Measurements from ENCODE around the gene DPP4.

The DPP4 gene

DNA sequence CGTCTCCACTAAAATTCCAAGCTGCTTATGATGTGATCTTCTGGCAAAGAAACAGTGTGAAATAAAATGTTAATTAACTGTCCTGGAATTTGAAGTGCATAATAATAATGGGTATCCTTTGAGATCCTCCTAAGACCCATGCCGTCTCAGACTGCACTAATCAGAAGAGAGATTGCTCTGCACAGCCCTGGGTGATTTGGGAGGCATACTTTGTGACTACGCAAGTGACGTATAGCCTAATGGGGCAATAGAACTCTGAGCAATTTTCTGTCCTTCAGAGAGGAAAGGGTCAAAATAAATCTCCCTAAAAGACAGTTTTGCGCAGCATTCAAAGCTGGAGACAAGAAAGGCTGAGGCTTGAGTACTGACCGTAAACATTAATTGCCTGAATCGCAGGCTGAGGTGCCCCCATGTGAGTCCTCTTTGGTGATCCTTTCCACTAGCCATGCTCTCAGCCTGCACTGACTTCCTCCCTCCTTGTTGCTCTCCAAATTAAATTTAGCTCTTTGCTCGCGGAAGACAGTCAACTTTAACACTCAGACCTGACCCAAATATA, 76.0 kb downstream of the DPP4 start:
- no peak for TF ChIP-seq EZH2phosphoT487 (IDR thresholded peaks at IDR 0.05; ENCODE audit: low read length)
- TF ChIP-seq, protein P1, sequence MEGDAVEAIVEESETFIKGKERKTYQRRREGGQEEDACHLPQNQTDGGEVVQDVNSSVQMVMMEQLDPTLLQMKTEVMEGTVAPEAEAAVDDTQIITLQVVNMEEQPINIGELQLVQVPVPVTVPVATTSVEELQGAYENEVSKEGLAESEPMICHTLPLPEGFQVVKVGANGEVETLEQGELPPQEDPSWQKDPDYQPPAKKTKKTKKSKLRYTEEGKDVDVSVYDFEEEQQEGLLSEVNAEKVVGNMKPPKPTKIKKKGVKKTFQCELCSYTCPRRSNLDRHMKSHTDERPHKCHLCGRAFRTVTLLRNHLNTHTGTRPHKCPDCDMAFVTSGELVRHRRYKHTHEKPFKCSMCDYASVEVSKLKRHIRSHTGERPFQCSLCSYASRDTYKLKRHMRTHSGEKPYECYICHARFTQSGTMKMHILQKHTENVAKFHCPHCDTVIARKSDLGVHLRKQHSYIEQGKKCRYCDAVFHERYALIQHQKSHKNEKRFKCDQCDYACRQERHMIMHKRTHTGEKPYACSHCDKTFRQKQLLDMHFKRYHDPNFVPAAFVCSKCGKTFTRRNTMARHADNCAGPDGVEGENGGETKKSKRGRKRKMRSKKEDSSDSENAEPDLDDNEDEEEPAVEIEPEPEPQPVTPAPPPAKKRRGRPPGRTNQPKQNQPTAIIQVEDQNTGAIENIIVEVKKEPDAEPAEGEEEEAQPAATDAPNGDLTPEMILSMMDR (IDR thresholded peaks at IDR 0.05; ENCODE audit: low read length), result no peak
- TF ChIP-seq EZH2 (optimal IDR thresholded peaks at IDR 0.05; ENCODE audit: low read depth, low read length), result no peak
- no peaks in the 10 kb centered on the region for H3K27me3 ChIP-seq (replicated peaks; ENCODE audit: insufficient read depth, low read length)
- DNase-seq, result no peak
- no peaks in the 10 kb centered on the region for H3K79me2 ChIP-seq (ENCODE audit: low read length)
- no peak overlapping the region for H2AFZ ChIP-seq (ENCODE audit: low read length)
- no peaks in the 10 kb centered on the region for H3K36me3 ChIP-seq (replicated peaks; ENCODE audit: insufficient read depth, low read length)
- no peaks in the 10 kb centered on the region for H3F3A ChIP-seq (ENCODE audit: insufficient read depth, low read length)
- no peak overlapping the region for H3K9ac ChIP-seq (ENCODE audit: low read length)
- H3K4me1 ChIP-seq (ENCODE audit: low read length), result peaks cover 15% of the 10 kb centered on the region
- no peaks in the 10 kb centered on the region for H4K20me1 ChIP-seq (ENCODE audit: insufficient read depth, low read length)
- no peaks in the 10 kb centered on the region for H3K9me3 ChIP-seq (replicated peaks; ENCODE audit: insufficient read depth, low read length)
- H3K27ac ChIP-seq (ENCODE audit: low read length), result no peak overlapping the region
- H3K9me2 ChIP-seq (replicated peaks; ENCODE audit: insufficient read depth, low read length), result no peaks in the 10 kb centered on the region
- no peak overlapping the region for H3K4me3 ChIP-seq (ENCODE audit: low read length)
- no peak overlapping the region for H3K4me2 ChIP-seq (ENCODE audit: low read depth, low read length)

DNA sequence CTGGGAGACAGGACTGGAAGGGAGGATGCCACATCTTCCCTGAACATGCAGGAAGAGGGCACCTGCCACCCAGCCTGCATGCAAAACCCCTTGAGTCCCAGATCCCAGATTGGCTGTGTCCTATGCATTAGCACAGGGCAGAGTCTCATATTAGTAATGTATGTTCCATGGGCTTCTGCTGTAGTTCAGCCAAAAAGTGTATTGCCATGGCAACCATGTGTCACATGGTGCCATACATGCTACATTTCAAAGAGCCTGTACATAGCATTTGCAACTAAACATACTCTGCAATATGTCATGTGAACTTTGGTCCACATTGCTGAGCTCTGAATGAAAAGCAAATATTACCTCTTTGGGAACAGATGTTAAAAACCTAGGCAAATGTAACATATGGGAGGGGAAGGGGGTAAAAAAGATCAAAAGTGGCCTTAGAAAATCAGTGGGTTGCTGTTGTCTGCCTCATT, 78.4 kb downstream of the DPP4 start:
- Histone ChIP-seq H3K79me2 (ENCODE audit: low read length) (no peaks in the 10 kb centered on the region), H3K9me2 (replicated peaks; ENCODE audit: insufficient read depth, low read length) (no peaks in the 10 kb centered on the region), H3K4me2 (ENCODE audit: low read depth, low read length) (no peak overlapping the region), H4K20me1 (ENCODE audit: insufficient read depth, low read length) (no peaks in the 10 kb centered on the region), H3F3A (ENCODE audit: insufficient read depth, low read length) (peaks cover 10% of the 10 kb centered on the region), H3K27me3 (replicated peaks; ENCODE audit: insufficient read depth, low read length) (no peaks in the 10 kb centered on the region), H3K4me1 (ENCODE audit: low read length) (peaks cover 22% of the 10 kb centered on the region), H3K4me3 (ENCODE audit: low read length) (no peak overlapping the region), H2AFZ (ENCODE audit: low read length) (no peak overlapping the region), H3K9ac (ENCODE audit: low read length) (no peak overlapping the region), H3K36me3 (replicated peaks; ENCODE audit: insufficient read depth, low read length) (no peaks in the 10 kb centered on the region), H3K27ac (ENCODE audit: low read length) (no peak overlapping the region), H3K9me3 (replicated peaks; ENCODE audit: insufficient read depth, low read length) (no peaks in the 10 kb centered on the region)
- TF ChIP-seq EZH2 (optimal IDR thresholded peaks at IDR 0.05; ENCODE audit: low read depth, low read length) (no peak), EZH2phosphoT487 (IDR thresholded peaks at IDR 0.05; ENCODE audit: low read length) (no peak)
- TF ChIP-seq, protein P1 (IDR thresholded peaks at IDR 0.05; ENCODE audit: low read length), result no peak
- DNase-seq, result no peak

DNA sequence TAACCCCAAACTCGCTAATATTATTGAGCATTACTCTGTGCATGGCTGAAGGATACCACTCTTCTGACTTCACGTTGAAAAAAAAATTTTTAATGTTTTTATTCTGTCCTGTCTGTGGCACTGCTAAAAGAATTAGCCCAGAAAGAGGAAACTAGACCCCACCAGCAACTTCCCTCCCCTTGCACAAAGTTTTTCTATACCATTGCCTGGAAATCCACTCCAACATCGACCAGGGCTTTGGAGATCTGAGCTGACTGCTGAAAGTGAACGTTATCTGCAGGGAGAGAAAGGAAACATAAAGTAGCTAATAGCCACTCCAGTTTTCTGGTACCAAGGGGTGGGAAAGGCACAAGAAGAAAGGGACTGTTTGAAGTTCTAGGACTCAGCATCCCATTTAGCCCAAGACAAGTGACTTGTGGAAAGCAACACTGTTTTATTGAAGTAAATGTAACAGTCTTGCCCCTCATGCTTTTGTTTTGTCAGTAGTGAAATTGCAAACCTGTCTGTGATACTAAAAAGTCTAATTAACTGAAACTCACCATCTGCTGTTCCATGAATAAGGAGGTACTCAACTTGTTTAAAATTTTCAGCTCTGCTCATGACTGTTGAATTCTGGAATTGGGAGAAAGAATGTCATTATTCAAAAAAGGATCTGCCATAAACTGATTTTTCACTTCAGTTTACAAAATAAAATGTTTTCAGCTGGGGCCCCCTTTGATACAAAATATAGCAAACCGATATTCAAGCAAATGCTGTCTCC, 79.1 kb downstream of the DPP4 start:
- no peak overlapping the region for H3K9ac ChIP-seq (ENCODE audit: low read length)
- no peaks in the 10 kb centered on the region for H3K27me3 ChIP-seq (replicated peaks; ENCODE audit: insufficient read depth, low read length)
- no peaks in the 10 kb centered on the region for H3K36me3 ChIP-seq (replicated peaks; ENCODE audit: insufficient read depth, low read length)
- H2AFZ ChIP-seq (ENCODE audit: low read length), result 0 out of 2 replicates have a peak overlapping the region, but pooled peaks have one; percentile 17
- H3K4me2 ChIP-seq (ENCODE audit: low read depth, low read length), result peak overlapping the region; percentile 19
- peak overlapping the region; percentile 19 for H3K4me3 ChIP-seq (ENCODE audit: low read length)
- peaks cover 10% of the 10 kb centered on the region for H3F3A ChIP-seq (ENCODE audit: insufficient read depth, low read length)
- H3K4me1 ChIP-seq (ENCODE audit: low read length), result peaks cover 22% of the 10 kb centered on the region
- no peaks in the 10 kb centered on the region for H3K9me2 ChIP-seq (replicated peaks; ENCODE audit: insufficient read depth, low read length)
- DNase-seq, result no peak
- H3K79me2 ChIP-seq (ENCODE audit: low read length), result no peaks in the 10 kb centered on the region
- H3K9me3 ChIP-seq (replicated peaks; ENCODE audit: insufficient read depth, low read length), result no peaks in the 10 kb centered on the region
- H3K27ac ChIP-seq (ENCODE audit: low read length), result no peak overlapping the region
- H4K20me1 ChIP-seq (ENCODE audit: insufficient read depth, low read length), result no peaks in the 10 kb centered on the region
- TF ChIP-seq EZH2phosphoT487 (IDR thresholded peaks at IDR 0.05; ENCODE audit: low read length) (no peak), EZH2 (optimal IDR thresholded peaks at IDR 0.05; ENCODE audit: low read depth, low read length) (no peak)

All from MM.1S (cell line).